Embryonic facial prominence (tissue), 1 donor: Measurements from ENCODE around the gene MSH2.
"Not testable (repeated sequence)": the region's sequence is repeated elsewhere in the genome, so short reads cannot be mapped to it uniquely, and the experiment has no call there.

ENCODE experiments used
- DNase-seq: peaks from one replicate; pipeline ENCODE4 v3.0.0-alpha.2; 2016; ENCODE audit errors: extremely low spot score

Gene MSH2

GRCh38 chr2:47402805-47403608 lies at the start of gene MSH2:
Gene MSH2, plus strand, starts transcription at chr2:47403156. Its CDS starts 36 bp downstream, at chr2:47403192.
- DNase-seq, result peak; percentile 85

- DNase-seq, result no peak
These were observed 48.7 kb upstream of the MSH2 start for GRCh38 chr2:47354013-47354847.

GRCh38 chr2:47354848-47355204 lies 48.1 kb upstream of the MSH2 start:
- no peak for DNase-seq

GRCh38 chr2:47357483-47357882 lies 45.5 kb upstream of the MSH2 start:
- no peak for DNase-seq

GRCh38 chr2:47359375-47359868 lies 43.5 kb upstream of the MSH2 start:
- no peak for DNase-seq

- no peak for DNase-seq
These were observed 42.7 kb upstream of the MSH2 start for GRCh38 chr2:47360283-47360682.

DNA sequence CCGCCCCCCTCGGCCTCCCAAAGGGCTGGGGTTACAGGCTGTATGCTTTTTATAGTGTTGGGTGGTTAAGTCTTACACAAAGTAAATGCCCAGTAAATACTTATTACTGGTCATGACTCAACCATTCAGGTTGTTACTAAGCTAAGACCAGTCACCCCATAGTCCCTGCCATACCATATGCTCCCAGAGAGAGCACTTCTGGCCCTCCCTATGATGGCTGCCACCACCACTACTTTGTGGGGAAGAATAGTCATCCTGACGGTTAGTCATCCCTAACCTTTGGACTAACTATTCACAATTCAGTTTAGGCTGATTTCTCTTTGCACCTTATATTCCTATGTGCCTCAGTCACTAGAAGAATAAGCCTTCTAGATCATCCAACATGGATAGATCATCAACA lies 42.0 kb upstream of the MSH2 start:
- DNase-seq, result no peak

DNA sequence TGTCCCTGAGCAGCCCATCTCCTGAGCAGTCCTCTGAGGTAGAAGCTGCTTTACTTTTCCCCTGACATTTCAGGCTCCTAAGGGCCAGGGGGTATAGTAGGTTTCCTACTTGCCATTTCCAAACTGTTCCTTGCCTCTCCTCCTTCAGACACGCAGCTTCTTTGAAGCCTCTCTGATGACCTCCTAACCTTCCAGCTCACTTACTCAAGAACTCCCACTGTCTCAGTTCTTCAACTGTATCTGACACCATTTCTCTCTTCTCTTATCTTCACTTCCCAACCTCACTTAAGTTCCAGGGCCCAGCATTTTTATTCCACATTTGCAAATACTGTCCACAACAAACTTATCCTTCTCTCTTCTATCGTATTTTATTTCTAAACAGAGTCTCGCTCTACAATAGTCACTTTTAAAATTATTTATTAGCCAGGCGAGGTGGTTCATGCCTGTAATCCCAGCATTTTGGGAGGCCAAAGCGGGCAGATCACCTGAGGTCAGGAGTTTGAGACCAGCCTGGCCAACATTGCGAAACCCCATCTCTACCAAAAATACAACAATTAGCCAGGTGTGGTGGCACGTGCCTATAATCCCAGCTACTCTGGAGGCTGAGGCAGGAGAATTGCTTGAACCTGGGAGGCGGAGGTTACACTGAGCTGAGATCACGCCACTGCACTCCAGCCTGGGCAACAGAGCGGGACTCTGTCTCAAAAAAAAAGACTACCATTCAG lies 41.3 kb upstream of the MSH2 start:
- DNase-seq, result not testable (repeated sequence)

DNA sequence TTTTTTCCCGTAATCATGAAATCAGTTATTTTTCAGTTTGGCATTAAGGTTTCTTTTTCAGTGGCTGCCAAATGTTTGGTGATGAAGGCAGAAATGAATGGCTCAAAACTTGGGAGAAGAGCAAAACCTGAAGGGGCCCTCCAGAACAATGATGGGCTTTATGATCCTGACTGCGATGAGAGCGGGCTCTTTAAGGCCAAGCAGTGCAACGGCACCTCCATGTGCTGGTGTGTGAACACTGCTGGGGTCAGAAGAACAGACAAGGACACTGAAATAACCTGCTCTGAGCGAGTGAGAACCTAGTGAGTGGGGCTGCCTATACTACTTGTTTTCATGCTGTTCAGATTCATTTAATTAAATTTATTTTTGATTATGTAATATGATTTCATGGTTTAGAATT lies 29.2 kb upstream of the MSH2 start:
- no peak for DNase-seq

DNA sequence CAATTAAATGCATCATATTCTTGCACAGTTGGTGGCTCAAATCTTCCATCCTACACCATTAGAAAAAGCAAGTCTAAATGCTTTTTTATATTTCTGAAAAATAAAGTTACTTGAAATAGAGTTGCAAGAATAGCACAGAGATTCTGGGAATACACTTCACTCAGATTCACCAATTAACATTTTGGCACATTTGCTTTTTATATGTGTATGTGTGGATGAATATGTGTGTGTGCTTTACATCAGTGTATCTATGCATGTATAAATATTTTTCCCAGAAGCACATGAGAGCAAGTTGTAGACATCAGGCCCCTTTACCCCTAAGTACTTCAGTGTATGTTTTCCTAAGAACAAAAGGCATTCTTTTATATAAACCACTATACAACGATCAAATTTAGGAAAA lies 27.6 kb upstream of the MSH2 start:
- DNase-seq, result no peak

DNA sequence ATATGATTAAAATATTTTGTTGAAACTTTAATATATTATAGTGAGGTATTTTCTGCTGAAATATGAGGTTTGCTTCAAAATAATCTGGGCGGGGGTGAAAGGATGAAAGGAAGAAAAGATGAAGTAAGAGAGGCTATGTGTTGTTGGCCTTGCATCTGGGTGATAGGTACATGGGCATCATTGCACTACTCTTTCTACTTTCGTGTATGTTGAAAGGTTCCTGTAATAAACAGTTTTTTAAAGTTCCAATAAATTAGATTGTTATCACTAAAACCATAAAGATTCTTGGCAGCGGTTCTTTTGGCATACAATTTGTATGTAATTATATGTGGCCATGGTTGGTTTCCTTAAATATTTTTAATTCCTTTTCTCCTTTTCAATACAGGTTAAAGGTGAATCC lies 23.6 kb upstream of the MSH2 start:
- no peak for DNase-seq

DNA sequence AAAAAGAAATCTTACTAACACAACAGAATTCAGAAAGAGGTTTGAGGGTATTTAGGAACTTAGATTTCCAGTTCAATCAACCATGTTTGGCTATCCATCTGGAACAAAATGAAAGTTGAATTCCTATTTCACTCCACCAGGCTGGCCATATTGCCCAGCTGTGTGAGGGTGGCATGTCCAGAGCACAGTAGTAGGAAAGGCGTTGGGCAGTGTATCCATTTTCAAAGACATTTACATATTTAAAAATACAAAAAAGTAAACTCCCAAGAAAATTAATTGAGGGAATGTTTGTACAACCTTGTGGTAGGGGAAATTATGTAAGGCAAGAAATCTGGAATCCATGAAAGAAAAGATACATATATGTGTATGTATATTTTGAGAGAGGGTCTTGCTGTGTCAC lies 21.5 kb upstream of the MSH2 start:
- no peak for DNase-seq

- DNase-seq, result no peak
These were observed 16.4 kb upstream of the MSH2 start for GRCh38 chr2:47386551-47386950.

DNA sequence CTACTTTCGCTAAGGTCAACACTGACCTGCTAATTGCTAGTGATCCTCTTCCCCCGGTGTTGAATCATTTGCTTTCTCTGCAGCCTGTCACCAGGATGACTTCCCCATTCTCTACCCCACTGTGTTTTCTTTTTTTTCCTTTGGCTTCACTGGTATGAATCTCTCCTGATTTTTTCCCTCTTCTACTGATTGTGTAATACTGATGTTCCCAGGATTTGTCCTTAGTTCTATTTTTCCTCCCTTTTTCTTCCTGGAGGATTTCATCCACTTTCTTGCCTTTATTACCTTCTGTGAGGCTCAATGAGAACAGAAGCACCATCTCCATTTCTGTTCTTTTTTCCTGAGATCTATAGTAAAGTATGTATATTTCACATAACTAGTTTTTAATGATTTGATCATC lies 14.1 kb upstream of the MSH2 start:
- DNase-seq, result no peak

DNA sequence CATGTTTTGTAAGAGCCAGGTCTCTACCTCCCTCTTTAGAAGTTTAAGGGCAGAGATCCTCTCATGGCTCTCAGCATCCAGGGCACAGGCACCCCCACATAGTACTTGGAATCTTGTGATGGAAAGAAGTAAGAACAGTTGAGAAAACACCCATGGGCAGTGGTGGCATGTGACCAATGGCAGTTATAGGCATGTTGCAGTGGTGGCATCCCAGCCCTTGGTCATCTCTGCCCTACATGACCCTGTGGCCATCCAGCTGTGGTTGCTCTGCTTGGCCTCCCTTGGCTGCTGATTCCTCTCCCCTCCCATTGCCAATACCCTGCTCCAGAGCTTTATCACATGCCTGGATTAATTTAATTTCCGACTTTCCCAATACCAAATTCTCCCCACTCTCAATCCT lies 13.3 kb upstream of the MSH2 start:
- no peak for DNase-seq

- DNase-seq, result no peak
These were observed 984 bp upstream of the MSH2 start for GRCh38 chr2:47401789-47402554.

GRCh38 chr2:47402555-47402804 lies 476 bp upstream of the MSH2 start:
- DNase-seq, result no peak

DNA sequence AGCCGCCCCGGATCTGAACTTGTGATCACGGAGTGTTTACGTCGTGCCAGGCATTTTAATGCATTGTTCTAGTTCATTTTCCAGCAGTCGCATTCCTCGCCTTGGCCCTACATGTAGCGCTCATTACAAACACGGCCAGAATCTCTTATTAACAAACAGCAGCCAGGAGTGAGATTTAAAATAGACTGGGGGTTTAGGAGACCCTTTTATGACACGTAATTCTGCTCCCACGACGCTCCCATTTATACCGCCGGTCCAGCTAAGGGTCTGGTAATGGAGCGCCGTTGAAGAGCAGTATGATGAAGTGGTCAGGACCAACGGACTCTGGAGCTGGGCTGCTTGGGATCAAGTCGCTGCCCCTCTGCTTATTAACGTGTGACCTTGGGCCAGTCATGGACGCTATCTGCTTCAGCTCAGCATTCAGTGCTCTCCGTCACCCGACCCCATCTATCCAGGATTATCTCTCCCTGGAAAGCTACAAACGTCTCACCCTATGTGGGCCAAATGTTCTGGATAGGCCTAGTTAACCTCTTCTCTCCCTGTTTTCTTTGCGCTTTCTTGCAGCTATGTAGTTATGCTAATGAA lies 745 bp downstream of the MSH2 start:
- no peak for DNase-seq

GRCh38 chr2:47404356-47404755 lies 1.4 kb downstream of the MSH2 start:
- DNase-seq, result no peak

GRCh38 chr2:47405757-47406156 lies 2.8 kb downstream of the MSH2 start:
- DNase-seq, result no peak

GRCh38 chr2:47406649-47407330 lies 3.8 kb downstream of the MSH2 start:
- not testable (repeated sequence) for DNase-seq
